ENCODE results near the gene ELF1.

ELF1 gene

DNA sequence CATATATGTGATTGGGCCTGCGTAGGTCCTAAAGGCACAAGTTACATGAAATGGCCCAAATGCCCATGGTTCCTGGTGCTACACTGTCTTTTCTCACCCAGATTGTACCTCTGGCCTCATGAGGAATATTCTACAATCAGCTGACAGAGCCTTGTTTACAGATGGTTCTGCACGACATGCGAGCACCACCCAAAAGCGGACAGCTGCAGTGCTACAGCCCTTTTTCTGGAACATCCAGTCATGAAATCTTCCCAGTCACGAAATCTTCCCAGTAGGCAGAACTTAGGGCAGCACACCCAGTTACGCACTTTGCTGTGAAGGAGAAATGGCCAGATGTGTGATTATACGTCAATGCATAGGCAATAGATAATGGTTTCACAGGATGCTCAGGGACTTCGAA is 7.7 kb upstream of the ELF1 start:
- Mint-ChIP-seq H3K36me3 (peaks cover 7% of the 10 kb centered on the region), H3K9me3 (ENCODE audit: low read depth) (no peaks in the 10 kb centered on the region), H3K4me3 (no peak overlapping the region), H3K27me3 (no peaks in the 10 kb centered on the region), H3K4me1 (ENCODE audit: low read depth) (peaks cover 29% of the 10 kb centered on the region), H3K27ac (peak overlapping the region; percentile 11)

- Mint-ChIP-seq H3K27me3 (no peaks in the 10 kb centered on the region), H3K4me1 (ENCODE audit: low read depth) (peaks cover 33% of the 10 kb centered on the region), H3K4me3 (no peak overlapping the region), H3K27ac (peak overlapping the region; percentile 76), H3K9me3 (ENCODE audit: low read depth) (no peaks in the 10 kb centered on the region), H3K36me3 (peaks cover 7% of the 10 kb centered on the region)
Observed at GRCh38 chr13:41025518-41025917, 6.4 kb upstream of the ELF1 start.

DNA sequence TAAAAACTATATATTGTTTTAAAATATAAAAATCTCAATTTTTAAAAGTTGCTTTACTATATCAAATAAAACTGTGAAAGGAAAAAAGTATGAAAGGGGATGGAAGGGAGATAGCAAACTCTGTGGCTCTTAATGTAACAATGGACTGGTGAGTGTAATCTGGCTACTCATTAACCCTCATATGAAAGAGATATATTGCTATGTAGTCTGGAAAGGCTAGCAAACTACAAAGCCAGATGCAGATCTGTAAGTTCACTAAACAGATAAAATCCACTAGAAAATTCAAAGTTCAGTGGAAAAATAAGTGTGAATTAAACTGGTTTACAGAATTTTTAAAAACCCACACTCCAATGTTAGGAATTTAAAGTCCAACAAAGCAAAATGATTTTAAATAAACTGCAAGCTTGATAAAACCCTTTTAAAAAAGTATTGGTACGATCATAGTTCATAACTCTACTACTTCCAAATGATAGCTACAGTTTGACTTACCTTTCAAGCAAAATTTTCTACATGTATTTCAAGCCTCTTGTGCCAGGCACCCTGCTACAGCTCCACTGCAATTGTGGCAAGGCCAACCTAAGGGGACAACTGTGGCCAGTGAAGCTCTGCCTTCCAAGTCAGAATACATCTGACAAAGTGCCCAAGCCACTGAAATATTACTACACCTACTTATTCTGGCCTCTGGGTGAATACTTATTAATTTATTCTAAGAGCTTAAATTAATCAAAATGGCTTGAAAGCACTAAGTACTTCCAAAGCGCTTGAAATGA is 647 bp upstream of the ELF1 start:
- Mint-ChIP-seq H3K9me3 (ENCODE audit: low read depth) (no peaks in the 10 kb centered on the region), H3K27me3 (no peaks in the 10 kb centered on the region), H3K36me3 (peaks cover 4% of the 10 kb centered on the region), H3K27ac (no peak overlapping the region), H3K4me3 (no peak overlapping the region), H3K4me1 (ENCODE audit: low read depth) (peaks cover 46% of the 10 kb centered on the region)

GRCh38 chr13:41018602-41018948 is 541 bp downstream of the ELF1 start:
- H3K9me3 Mint-ChIP-seq (ENCODE audit: low read depth): no peaks in the 10 kb centered on the region
- peaks cover 50% of the 10 kb centered on the region for H3K4me1 Mint-ChIP-seq (ENCODE audit: low read depth)
- peak overlapping the region; percentile 95 for H3K27ac Mint-ChIP-seq
- no peaks in the 10 kb centered on the region for H3K27me3 Mint-ChIP-seq
- peak overlapping the region; percentile 94 for H3K4me3 Mint-ChIP-seq
- peaks cover 4% of the 10 kb centered on the region for H3K36me3 Mint-ChIP-seq

GRCh38 chr13:41017817-41018601 is 1.1 kb downstream of the ELF1 start:
- Mint-ChIP-seq H3K27me3 (no peaks in the 10 kb centered on the region), H3K4me3 (peak overlapping the region; percentile 94), H3K9me3 (ENCODE audit: low read depth) (no peaks in the 10 kb centered on the region), H3K36me3 (peaks cover 8% of the 10 kb centered on the region), H3K27ac (peak overlapping the region; percentile 97), H3K4me1 (ENCODE audit: low read depth) (peaks cover 51% of the 10 kb centered on the region)

DNA sequence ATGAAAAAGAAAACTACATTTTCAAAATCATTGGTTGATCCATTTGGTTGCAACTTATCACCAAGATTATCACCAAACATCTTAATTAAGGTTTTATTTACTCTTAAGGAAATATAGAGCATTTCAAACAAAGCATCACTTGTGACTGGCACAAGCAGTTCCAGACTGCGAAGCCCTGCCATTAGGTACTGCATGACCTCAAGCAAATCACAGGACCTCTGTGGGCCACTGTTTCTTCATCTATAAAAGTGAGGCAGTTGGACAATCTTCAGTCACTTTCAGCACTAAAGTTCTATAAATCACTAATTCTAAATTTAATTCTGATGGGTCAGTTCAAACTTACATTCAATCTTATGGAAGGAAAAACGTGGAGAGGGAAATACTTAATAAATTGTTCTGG is 2.0 kb downstream of the ELF1 start:
- H3K36me3 Mint-ChIP-seq: peaks cover 9% of the 10 kb centered on the region

GRCh38 chr13:41015920-41016319 is 3.2 kb downstream of the ELF1 start:
- peaks cover 9% of the 10 kb centered on the region for H3K36me3 Mint-ChIP-seq
- H3K4me3 Mint-ChIP-seq: peak overlapping the region; percentile 93
- H3K27me3 Mint-ChIP-seq: no peaks in the 10 kb centered on the region
- no peaks in the 10 kb centered on the region for H3K9me3 Mint-ChIP-seq (ENCODE audit: low read depth)
- H3K4me1 Mint-ChIP-seq (ENCODE audit: low read depth): peaks cover 63% of the 10 kb centered on the region
- peak overlapping the region; percentile 94 for H3K27ac Mint-ChIP-seq

More for the DNA sequence above, 2.0 kb downstream of the ELF1 start:
- Mint-ChIP-seq H3K27me3 (no peaks in the 10 kb centered on the region), H3K4me1 (ENCODE audit: low read depth) (peaks cover 55% of the 10 kb centered on the region), H3K9me3 (ENCODE audit: low read depth) (no peaks in the 10 kb centered on the region), H3K4me3 (peak overlapping the region; percentile 94), H3K27ac (peak overlapping the region; percentile 97)

DNA sequence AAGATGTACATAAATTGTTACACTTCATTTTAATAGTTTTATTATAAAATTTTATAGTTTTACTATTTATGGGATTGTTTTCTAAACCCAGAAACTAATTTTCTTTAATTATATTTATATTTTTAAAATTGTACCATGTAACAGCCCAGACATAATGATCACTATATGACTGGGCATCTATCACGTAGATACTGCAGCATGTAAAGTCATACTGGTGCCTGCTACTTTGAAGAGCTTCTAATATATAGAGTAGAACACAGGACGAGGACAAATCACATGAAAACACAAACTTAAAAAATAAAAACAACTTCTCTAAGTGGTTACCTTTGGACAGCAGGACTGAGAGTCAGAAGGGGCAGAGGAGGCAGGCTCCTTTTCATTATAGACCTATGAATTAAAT is 5.3 kb downstream of the ELF1 start:
- Mint-ChIP-seq H3K36me3 (peaks cover 9% of the 10 kb centered on the region), H3K27me3 (no peaks in the 10 kb centered on the region), H3K4me1 (ENCODE audit: low read depth) (peaks cover 58% of the 10 kb centered on the region)

GRCh38 chr13:41012536-41012935 is 6.6 kb downstream of the ELF1 start:
- Mint-ChIP-seq H3K27me3 (no peaks in the 10 kb centered on the region), H3K4me1 (ENCODE audit: low read depth) (peaks cover 70% of the 10 kb centered on the region), H3K27ac (peak overlapping the region; percentile 5), H3K36me3 (peaks cover 9% of the 10 kb centered on the region), H3K9me3 (ENCODE audit: low read depth) (no peaks in the 10 kb centered on the region), H3K4me3 (no peak overlapping the region)

More for the DNA sequence above, 5.3 kb downstream of the ELF1 start:
- H3K4me3 Mint-ChIP-seq: peak overlapping the region; percentile 93
- peak overlapping the region; percentile 94 for H3K27ac Mint-ChIP-seq
- H3K9me3 Mint-ChIP-seq (ENCODE audit: low read depth): no peaks in the 10 kb centered on the region

DNA sequence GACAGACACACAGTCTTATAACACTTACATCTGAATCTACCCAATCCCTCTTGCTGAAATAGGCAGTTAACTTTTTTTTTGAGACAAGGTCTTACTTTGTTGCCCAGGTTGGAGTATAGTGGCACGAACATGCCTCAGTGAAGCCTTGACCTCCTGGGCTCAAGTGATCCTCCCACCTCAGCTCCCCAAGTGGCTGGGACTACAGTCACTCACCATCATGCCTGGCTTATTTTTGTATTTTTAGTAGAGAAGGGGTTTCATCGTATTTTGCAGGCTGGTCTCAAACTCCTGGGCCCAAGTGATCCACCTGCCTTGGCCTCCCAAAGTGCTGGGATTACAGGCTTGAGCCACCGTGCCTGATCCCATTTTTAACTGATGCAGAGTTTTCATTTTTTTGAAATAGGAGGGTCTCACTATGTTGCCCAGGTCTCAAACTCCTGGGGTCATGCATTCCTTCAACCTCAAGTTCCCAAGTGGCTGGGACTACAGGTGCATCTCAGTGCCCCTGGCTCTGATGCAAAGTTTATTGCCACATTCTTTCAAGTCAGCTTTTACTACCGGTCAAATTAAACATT is 7.6 kb downstream of the ELF1 start:
- Mint-ChIP-seq H3K4me1 (ENCODE audit: low read depth) (peaks cover 74% of the 10 kb centered on the region), H3K9me3 (ENCODE audit: low read depth) (no peaks in the 10 kb centered on the region), H3K4me3 (peak overlapping the region; percentile 20), H3K27me3 (no peaks in the 10 kb centered on the region), H3K36me3 (peaks cover 4% of the 10 kb centered on the region), H3K27ac (peak overlapping the region; percentile 79)

- Mint-ChIP-seq H3K9me3 (ENCODE audit: low read depth) (no peaks in the 10 kb centered on the region), H3K4me3 (peak overlapping the region; percentile 36), H3K36me3 (peaks cover 4% of the 10 kb centered on the region), H3K27me3 (no peaks in the 10 kb centered on the region), H3K27ac (peak overlapping the region; percentile 59), H3K4me1 (ENCODE audit: low read depth) (peaks cover 77% of the 10 kb centered on the region)
Observed at GRCh38 chr13:41008349-41008980, 10.7 kb downstream of the ELF1 start.

- Mint-ChIP-seq H3K9me3 (ENCODE audit: low read depth) (no peaks in the 10 kb centered on the region), H3K4me3 (peak overlapping the region; percentile 36), H3K36me3 (no peaks in the 10 kb centered on the region), H3K4me1 (ENCODE audit: low read depth) (peaks cover 76% of the 10 kb centered on the region), H3K27me3 (no peaks in the 10 kb centered on the region), H3K27ac (peak overlapping the region; percentile 59)
Observed at GRCh38 chr13:41007744-41008128, 11.4 kb downstream of the ELF1 start.

GRCh38 chr13:41006978-41007743 is 12.0 kb downstream of the ELF1 start:
- Mint-ChIP-seq H3K4me3 (peak overlapping the region; percentile 81), H3K36me3 (no peaks in the 10 kb centered on the region), H3K27ac (peak overlapping the region; percentile 90), H3K4me1 (ENCODE audit: low read depth) (peaks cover 76% of the 10 kb centered on the region), H3K27me3 (no peaks in the 10 kb centered on the region), H3K9me3 (ENCODE audit: low read depth) (no peaks in the 10 kb centered on the region)

GRCh38 chr13:41006306-41006705 is 12.8 kb downstream of the ELF1 start:
- no peaks in the 10 kb centered on the region for H3K9me3 Mint-ChIP-seq (ENCODE audit: low read depth)
- H3K36me3 Mint-ChIP-seq: peaks cover 3% of the 10 kb centered on the region
- H3K4me3 Mint-ChIP-seq: peak overlapping the region; percentile 62
- peak overlapping the region; percentile 91 for H3K27ac Mint-ChIP-seq
- H3K27me3 Mint-ChIP-seq: no peaks in the 10 kb centered on the region
- H3K4me1 Mint-ChIP-seq (ENCODE audit: low read depth): peaks cover 76% of the 10 kb centered on the region
